ENCODE results near the gene DMRT1. TPM values are rescaled to one million over a fixed set of nuclear protein-coding genes. Genes with fewer than 3 reads are reported as not detected.
A peak's percentile ranks its signal among the peaks of the same experiment; 100 is the strongest.

The DMRT1 gene
- total RNA-seq, 2 donors from 2014 or later: not detected

DNA sequence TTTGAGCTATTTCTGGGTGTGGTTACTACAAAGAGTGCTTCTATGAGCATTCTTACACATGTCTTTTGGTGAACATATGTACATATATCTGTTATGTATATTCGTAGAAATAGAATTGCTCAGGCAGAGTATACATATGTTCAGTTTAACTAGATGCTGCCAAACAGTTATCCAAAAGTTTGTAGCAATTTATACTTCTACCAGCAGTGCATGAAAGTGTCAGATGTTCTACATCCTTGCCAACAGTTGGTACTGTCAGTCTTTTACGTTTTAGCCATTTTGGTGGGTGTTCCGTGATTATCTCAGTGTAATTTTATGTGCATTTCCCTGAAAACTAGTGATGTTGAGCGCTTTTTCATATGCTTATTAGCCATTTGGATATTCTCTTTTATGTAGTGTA is 172.7 kb downstream of the DMRT1 start:
- ATAC-seq (no peak), DNase-seq (no peak)
- intact Hi-C loops (cut with DNase I, micrococcal nuclease): loop anchor here in 1 of 2 donors (10.0 kb wide), 1 partner anchor 629 kb away; no protein-coding TSS in a partner anchor

DNA sequence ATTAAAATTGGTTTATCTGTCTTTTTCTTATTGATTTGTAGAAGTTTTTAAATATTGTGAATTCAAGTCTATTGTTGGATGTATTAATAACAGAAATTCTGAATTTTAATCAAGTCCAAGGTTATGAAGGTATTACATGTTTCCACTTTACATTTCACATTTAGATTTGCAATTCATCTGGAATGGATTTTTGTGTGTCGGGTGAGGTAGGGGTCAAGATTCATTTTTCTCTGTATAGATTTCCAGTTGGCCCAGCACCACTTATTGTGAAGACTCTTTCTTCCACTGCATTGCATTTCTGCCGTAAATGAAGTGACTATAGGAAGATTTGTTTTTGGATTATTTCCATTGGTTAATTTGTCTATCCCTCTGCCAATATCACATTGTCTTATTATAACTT is 173.1 kb downstream of the DMRT1 start:
- no peak for ATAC-seq
- intact Hi-C loops (cut with DNase I, micrococcal nuclease): loop anchor here in 1 of 2 donors (10.0 kb wide), 1 partner anchor 630 kb away; no protein-coding TSS in a partner anchor

DNA sequence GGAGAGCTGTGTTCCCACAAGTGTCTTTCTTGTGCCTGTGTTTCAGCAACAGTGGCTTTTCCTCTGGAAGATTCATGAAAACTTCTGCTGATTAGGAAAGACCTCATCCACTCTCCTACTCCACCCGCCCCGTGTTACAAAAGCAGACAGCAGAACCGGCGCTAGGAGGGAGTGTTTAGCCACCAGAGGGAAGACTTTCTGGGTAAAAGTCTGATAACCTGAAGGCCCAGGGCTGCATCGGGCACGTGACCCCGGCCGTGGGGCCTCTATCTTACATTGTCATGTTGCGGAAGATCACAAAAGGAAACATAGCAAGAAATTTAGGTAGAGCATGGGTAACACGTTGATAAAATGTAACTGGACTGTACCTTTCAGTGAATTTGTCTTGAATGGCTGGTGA is 176.6 kb downstream of the DMRT1 start:
- DNase-seq (peak; percentile 41 to 57), ATAC-seq (peak; percentile 89)
- intact Hi-C loops (cut with DNase I, micrococcal nuclease): loop anchor here in 1 of 2 donors (10.0 kb wide), 1 partner anchor 633 kb away; no protein-coding TSS in a partner anchor

More for the DNA sequence above, 173.1 kb downstream of the DMRT1 start:
- no peak for DNase-seq

Other genes starting within 250 kb of the DMRT1 start
- not detected for gene DMRT3, start 135.0 kb downstream of the DMRT1 start, total RNA-seq
- gene DMRT2, start 208.7 kb downstream of the DMRT1 start, total RNA-seq: 1 to 10 TPM; 3.6 to 8.1 TPM

All from left colon (tissue), 2 donors.